ENCODE data around the gene GIPC2. TPM values are rescaled to one million over a fixed set of nuclear protein-coding genes. Genes with fewer than 3 reads are reported as not detected.

GIPC2 gene
- total and polyA plus RNA-seq, 2 donors (not counting 1 experiment from before 2014, with no cell fraction given), result 0.50 to 0.56 TPM

GRCh38 chr1:78089010-78089409 is 43.2 kb downstream of the GIPC2 start:
- Histone ChIP-seq H3K9ac (ENCODE audit: insufficient read depth, low read length) (no peak overlapping the region), H3K4me1 (ENCODE audit: control insufficient read depth, extremely low read depth, insufficient read depth, low read length) (peaks cover 2% of the 10 kb centered on the region), H3K4me2 (ENCODE audit: extremely low read depth, insufficient read depth, low read length) (no peak overlapping the region), H3K27ac (ENCODE audit: insufficient read depth, low read length) (no peak overlapping the region), H4K20me1 (ENCODE audit: control insufficient read depth, extremely low read depth, insufficient read depth, low read length) (no peaks in the 10 kb centered on the region), H2AFZ (ENCODE audit: low read length) (no peak overlapping the region), H3K36me3 (ENCODE audit: control insufficient read depth, insufficient read depth, low read length) (no peaks in the 10 kb centered on the region), H3K9me3 (ENCODE audit: control insufficient read depth, insufficient read depth, low read depth, low read length) (no peaks in the 10 kb centered on the region), H3K4me3 (replicated peaks in 1 of 4; ENCODE audit: control extremely low read depth in 1 of 4, insufficient read depth in 1 of 4, low read depth in 3 of 4, low read length in 4 of 4) (no peak overlapping the region), H3K27me3 (ENCODE audit: control insufficient read depth, insufficient read depth, low read length) (no peaks in the 10 kb centered on the region), H3K79me2 (ENCODE audit: control insufficient read depth, insufficient read depth, low read length) (no peaks in the 10 kb centered on the region)
- TF ChIP-seq EZH2 (IDR thresholded peaks at IDR 0.05; ENCODE audit: low read length, missing control alignments), result no peak
- no peak for TF ChIP-seq CTCF (conservative IDR thresholded peaks at IDR 0.05 in 1 of 2, IDR thresholded peaks at IDR 0.05 in 1 of 2; ENCODE audit: low read depth in 1 of 2, low read length in 2 of 2)
- no peak for DNase-seq (ENCODE audit: low read depth in 2 of 2)

DNA sequence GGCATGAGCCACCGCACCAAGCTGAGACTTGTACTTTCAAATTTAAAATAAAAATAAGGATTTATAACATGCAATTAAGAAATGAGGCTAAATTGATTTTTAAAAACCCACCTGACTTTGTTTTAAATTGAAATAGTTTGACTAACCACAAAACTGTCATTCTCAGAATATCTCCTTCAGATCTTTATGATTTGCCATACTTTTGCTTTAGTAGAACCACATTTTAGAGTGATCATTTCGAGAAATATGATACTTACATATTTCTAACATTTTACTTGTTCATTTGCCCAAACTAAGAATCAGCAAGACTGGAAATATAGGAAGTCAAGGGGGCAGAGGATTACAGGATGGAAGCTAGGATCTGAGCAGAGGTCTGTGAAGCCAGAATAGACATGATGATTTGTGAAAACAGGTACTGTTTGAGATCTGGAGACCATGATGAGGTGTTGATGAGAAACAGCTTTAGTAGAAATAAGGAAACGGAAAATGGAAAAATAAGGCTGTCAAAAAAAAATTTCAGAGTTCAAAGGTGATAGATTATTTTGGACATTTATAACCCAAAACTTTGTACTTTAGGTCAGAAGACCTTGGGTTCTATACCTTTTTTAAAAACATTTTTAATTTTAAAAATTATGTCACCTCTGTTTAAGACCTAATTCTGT is 44.8 kb downstream of the GIPC2 start:
- Histone ChIP-seq H2AFZ (ENCODE audit: low read length) (no peak overlapping the region), H3K4me1 (ENCODE audit: control insufficient read depth, extremely low read depth, insufficient read depth, low read length) (peaks cover 2% of the 10 kb centered on the region), H3K79me2 (ENCODE audit: control insufficient read depth, insufficient read depth, low read length) (no peaks in the 10 kb centered on the region), H4K20me1 (ENCODE audit: control insufficient read depth, extremely low read depth, insufficient read depth, low read length) (no peaks in the 10 kb centered on the region), H3K4me3 (replicated peaks in 1 of 4; ENCODE audit: control extremely low read depth in 1 of 4, insufficient read depth in 1 of 4, low read depth in 3 of 4, low read length in 4 of 4) (no peak overlapping the region), H3K9ac (ENCODE audit: insufficient read depth, low read length) (no peak overlapping the region), H3K9me3 (ENCODE audit: control insufficient read depth, insufficient read depth, low read depth, low read length) (no peaks in the 10 kb centered on the region), H3K27me3 (ENCODE audit: control insufficient read depth, insufficient read depth, low read length) (no peaks in the 10 kb centered on the region), H3K27ac (ENCODE audit: insufficient read depth, low read length) (no peak overlapping the region), H3K4me2 (ENCODE audit: extremely low read depth, insufficient read depth, low read length) (no peak overlapping the region), H3K36me3 (ENCODE audit: control insufficient read depth, insufficient read depth, low read length) (no peaks in the 10 kb centered on the region)
- TF ChIP-seq CTCF (conservative IDR thresholded peaks at IDR 0.05 in 1 of 2, IDR thresholded peaks at IDR 0.05 in 1 of 2; ENCODE audit: low read depth in 1 of 2, low read length in 2 of 2), result no peak
- no peak for TF ChIP-seq EZH2 (IDR thresholded peaks at IDR 0.05; ENCODE audit: low read length, missing control alignments)
- no peak for DNase-seq (ENCODE audit: low read depth in 2 of 2)

GRCh38 chr1:78091215-78091813 is 45.5 kb downstream of the GIPC2 start:
- Histone ChIP-seq H3K9me3 (ENCODE audit: control insufficient read depth, insufficient read depth, low read depth, low read length) (no peaks in the 10 kb centered on the region), H4K20me1 (ENCODE audit: control insufficient read depth, extremely low read depth, insufficient read depth, low read length) (no peaks in the 10 kb centered on the region), H3K4me3 (replicated peaks in 1 of 4; ENCODE audit: control extremely low read depth in 1 of 4, insufficient read depth in 1 of 4, low read depth in 3 of 4, low read length in 4 of 4) (no peak overlapping the region), H3K9ac (ENCODE audit: insufficient read depth, low read length) (no peak overlapping the region), H3K4me2 (ENCODE audit: extremely low read depth, insufficient read depth, low read length) (no peak overlapping the region), H3K27me3 (ENCODE audit: control insufficient read depth, insufficient read depth, low read length) (no peaks in the 10 kb centered on the region), H3K4me1 (ENCODE audit: control insufficient read depth, extremely low read depth, insufficient read depth, low read length) (peaks cover 5% of the 10 kb centered on the region), H2AFZ (ENCODE audit: low read length) (no peak overlapping the region), H3K36me3 (ENCODE audit: control insufficient read depth, insufficient read depth, low read length) (no peaks in the 10 kb centered on the region), H3K27ac (ENCODE audit: insufficient read depth, low read length) (no peak overlapping the region), H3K79me2 (ENCODE audit: control insufficient read depth, insufficient read depth, low read length) (no peaks in the 10 kb centered on the region)
- no peak for TF ChIP-seq CTCF (conservative IDR thresholded peaks at IDR 0.05 in 1 of 2, IDR thresholded peaks at IDR 0.05 in 1 of 2; ENCODE audit: low read depth in 1 of 2, low read length in 2 of 2)
- no peak for TF ChIP-seq EZH2 (IDR thresholded peaks at IDR 0.05; ENCODE audit: low read length, missing control alignments)
- DNase-seq (ENCODE audit: low read depth in 2 of 2), result no peak

Measured in fibroblast of lung (primary cell).